ENCODE results near the gene TIMM17A.
"Not testable (repeated sequence)": the region's sequence is repeated elsewhere in the genome, so short reads cannot be mapped to it uniquely, and the experiment has no call there.

TIMM17A gene

DNA sequence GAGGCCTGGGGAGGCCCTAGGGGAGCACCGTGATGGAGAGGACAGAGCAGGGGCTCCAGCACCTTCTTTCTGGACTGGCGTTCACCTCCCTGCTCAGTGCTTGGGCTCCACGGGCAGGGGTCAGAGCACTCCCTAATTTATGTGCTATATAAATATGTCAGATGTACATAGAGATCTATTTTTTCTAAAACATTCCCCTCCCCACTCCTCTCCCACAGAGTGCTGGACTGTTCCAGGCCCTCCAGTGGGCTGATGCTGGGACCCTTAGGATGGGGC is 60.3 kb downstream of the TIMM17A start:
- DNase-seq (ENCODE audit: low read depth in 2 of 2), result no peak

DNA sequence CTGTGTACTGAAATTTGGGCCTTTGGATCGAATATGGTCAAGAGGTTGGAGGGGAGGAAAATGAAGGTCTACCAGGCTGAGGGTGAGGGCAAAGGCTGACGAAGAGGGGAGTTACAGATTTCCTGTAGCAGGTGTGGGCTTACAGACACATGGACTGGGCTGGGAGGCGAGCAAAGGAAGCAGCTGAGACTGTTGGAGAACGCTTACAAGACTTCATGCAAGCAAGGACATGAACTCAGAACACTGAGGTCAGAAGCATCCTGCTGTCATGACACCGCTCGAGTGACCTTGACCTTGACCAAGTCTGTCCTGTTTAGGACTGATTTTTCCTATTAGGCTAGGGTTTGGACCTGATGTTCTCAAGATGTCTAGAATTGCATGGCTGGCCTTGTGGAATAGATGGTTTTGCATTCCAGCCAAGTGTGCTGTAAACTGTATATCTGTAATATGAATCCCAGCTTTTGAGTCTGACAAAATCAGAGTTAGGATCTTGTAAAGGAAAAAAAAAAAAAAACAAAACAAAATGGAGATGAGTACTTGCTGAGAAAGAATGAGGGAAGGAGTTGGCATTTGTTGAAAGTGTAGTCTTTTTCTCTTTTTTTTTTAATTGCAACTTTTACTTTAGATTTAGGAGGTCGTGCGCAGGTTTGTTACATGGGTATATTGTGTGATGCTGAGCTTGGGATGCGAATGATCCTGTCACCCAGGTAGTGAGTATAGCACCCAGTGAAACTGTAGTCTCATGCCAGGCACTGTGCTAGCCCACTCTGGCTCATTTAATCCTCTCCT is 60.9 kb downstream of the TIMM17A start:
- DNase-seq (ENCODE audit: low read depth in 2 of 2), result no peak

GRCh38 chr1:202016811-202017748 is 61.8 kb downstream of the TIMM17A start:
- DNase-seq (ENCODE audit: low read depth in 2 of 2), result no peak

GRCh38 chr1:202017749-202018467 is 62.6 kb downstream of the TIMM17A start:
- no peak for DNase-seq (ENCODE audit: low read depth in 2 of 2)

- DNase-seq (ENCODE audit: low read depth in 2 of 2), result no peak
Measured at GRCh38 chr1:202018468-202019234, 63.3 kb downstream of the TIMM17A start.

GRCh38 chr1:202019235-202019558 is 63.9 kb downstream of the TIMM17A start:
- not testable (repeated sequence) for DNase-seq (ENCODE audit: low read depth in 2 of 2)

Measured in stimulated activated CD8-positive, alpha-beta memory T cell treated with anti-CD3 and anti-CD28 coated beads, Interleukin-2, amount 100 ng/mL, for 1 hour (primary cell).